Activated CD8-positive, alpha-beta T cell treated with anti-CD3 and anti-CD28 coated beads, Interleukin-2, amount 10 ng/mL, durations not matched to agents 7 days and 5 days (primary cell): Measurements from ENCODE around the gene WDR4. TPM values are rescaled to one million over a fixed set of nuclear protein-coding genes. Genes with fewer than 3 reads are reported as not detected.
A peak's percentile ranks its signal among the peaks of the same experiment; 100 is the strongest.
"Not testable (repeated sequence)": the region's sequence is repeated elsewhere in the genome, so short reads cannot be mapped to it uniquely, and the experiment has no call there.

Experiments used
- ATAC-seq: fragments of 150-1000 bp; cut with Tn5 transposase; one replicate; pipeline ENCODE4 v1.10.0; 2021; ENCODE audit warnings: moderate library complexity
- CTCF ChIA-PET: fragments of 350-600 bp; sonication (Branson Sonifier 250); formaldehyde crosslinking; loops from one replicate; lab custom pipeline; 2021; ENCODE audit warnings: antibody characterized with exemption; lab: Charles Lee
- POLR2A ChIA-PET: fragments of 350-600 bp; sonication (Branson Sonifier 250); formaldehyde crosslinking; loops from one replicate; lab custom pipeline; 2021; ENCODE audit warnings: antibody characterized with exemption; lab: Charles Lee
- DNase-seq: peaks from one replicate; pipeline ENCODE4 v3.0.0-alpha.2; 2020
- H3K27ac Mint-ChIP-seq: one replicate; pipeline ENCODE4 v1.8.0; 2021; ENCODE audit warnings: mild to moderate bottlenecking, mixed read lengths
- H3K27me3 Mint-ChIP-seq: one replicate; pipeline ENCODE4 v1.8.0; 2021; ENCODE audit warnings: low read depth, mixed read lengths
- H3K36me3 Mint-ChIP-seq: one replicate; pipeline ENCODE4 v1.8.0; 2021; ENCODE audit warnings: low read depth, mixed read lengths
- H3K4me1 Mint-ChIP-seq: one replicate; pipeline ENCODE4 v1.8.0; 2021; ENCODE audit warnings: low read depth, mixed read lengths
- H3K4me3 Mint-ChIP-seq: one replicate; pipeline ENCODE4 v1.8.0; 2021; ENCODE audit warnings: mild to moderate bottlenecking, mixed read lengths
- H3K9me3 Mint-ChIP-seq: one replicate; pipeline ENCODE4 v1.8.0; 2022; ENCODE audit warnings: mixed read lengths; ENCODE audit not compliant: insufficient read depth
- total RNA-seq, 2 experiments: library from RNA; stranded (reverse); gene quantifications; one replicate each; pipeline ENCODE4 v1.2.3, GENCODE V29; 2021

The WDR4 gene
- total RNA-seq, 2 experiments from 2014 or later = 35.6 to 40.9 TPM

GRCh38 chr21:42841156-42841915, 38.0 kb downstream of the WDR4 start:
- CTCF ChIA-PET = no interaction called here
- peaks cover 31% of the 10 kb centered on the region for H3K36me3 Mint-ChIP-seq
- no peak overlapping the region for H3K4me3 Mint-ChIP-seq
- DNase-seq (no peak), ATAC-seq (no peak)
- POLR2A ChIA-PET = no interaction called here
- H3K4me1 Mint-ChIP-seq = peaks cover 7% of the 10 kb centered on the region
- no peaks in the 10 kb centered on the region for H3K9me3 Mint-ChIP-seq
- H3K27ac Mint-ChIP-seq = no peak overlapping the region
- no peaks in the 10 kb centered on the region for H3K27me3 Mint-ChIP-seq

DNA sequence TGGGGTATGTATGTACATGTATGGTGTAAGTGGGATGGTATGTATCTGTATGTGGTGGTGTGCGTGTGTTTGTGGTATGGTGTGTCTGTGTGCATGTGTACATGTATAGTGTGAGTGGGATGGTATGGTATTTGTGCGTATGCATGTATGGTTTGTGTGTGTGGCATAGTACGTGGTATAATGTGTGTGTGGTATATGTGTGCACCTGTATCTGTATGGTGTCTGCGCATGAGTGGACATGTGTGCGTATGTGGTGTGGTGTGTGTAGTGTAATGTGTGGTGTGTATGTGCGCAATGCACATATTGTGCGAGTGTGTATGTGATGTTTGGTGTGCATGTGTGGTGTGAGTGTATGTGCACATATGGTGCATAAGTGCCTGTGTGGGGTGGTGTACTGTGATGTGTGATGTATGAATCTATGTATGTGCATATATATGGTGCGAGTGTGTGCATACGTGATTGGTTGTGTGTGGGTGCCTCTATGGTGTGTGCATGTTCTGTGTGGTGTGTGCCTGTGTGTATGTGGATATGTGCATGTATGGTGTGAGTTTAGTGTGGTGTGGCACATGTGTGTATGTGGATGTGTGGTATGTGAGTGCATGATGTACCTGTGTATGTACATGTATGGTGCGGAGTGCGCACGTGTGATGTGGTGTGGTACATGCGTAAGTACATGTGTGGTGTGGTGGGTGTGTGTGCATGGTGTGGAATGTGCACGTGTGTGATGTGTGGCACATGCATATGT, 38.8 kb downstream of the WDR4 start:
- Mint-ChIP-seq H3K9me3 (no peaks in the 10 kb centered on the region), H3K4me1 (peaks cover 7% of the 10 kb centered on the region), H3K27me3 (no peaks in the 10 kb centered on the region), H3K36me3 (peaks cover 27% of the 10 kb centered on the region), H3K27ac (no peak overlapping the region), H3K4me3 (no peak overlapping the region)
- ATAC-seq (peak; percentile 6), DNase-seq (peak; percentile 18)
- ChIA-PET CTCF (no interaction called here), POLR2A (no interaction called here)

- Mint-ChIP-seq H3K27ac (peak overlapping the region; percentile 31), H3K4me1 (peaks cover 7% of the 10 kb centered on the region), H3K36me3 (peaks cover 19% of the 10 kb centered on the region), H3K9me3 (no peaks in the 10 kb centered on the region), H3K4me3 (no peak overlapping the region), H3K27me3 (no peaks in the 10 kb centered on the region)
- no peak for ATAC-seq
- ChIA-PET CTCF (interaction anchor here (1.2 kb wide), 1 partner anchor 12 kb away, joined by 3 read pairs; no protein-coding TSS in a partner anchor), POLR2A (no interaction called here)
- DNase-seq = peak; percentile 19
These were observed 39.8 kb downstream of the WDR4 start for GRCh38 chr21:42839271-42840231.

DNA sequence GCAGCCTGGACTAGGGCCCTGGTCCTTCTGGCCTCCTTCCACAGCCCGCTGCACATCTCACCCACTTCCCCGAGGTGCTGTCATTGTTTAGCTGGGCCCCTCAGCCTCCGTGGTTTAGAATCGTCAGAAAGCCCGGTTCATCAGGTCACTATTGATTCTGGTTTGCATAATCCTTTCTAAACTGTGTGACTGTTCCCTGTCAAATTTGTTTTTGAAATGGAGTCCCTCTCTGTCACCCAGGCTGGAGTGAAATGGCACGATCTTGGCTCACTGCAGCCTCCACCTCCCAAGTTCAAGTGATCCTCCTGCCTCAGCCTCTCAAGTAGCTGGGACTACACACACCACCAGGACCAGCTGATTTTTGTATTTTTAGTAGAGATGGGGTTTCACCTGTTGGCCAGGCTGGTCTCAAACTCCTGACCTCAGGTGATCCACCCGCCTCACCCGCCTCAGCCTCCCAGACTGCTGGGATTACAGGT, 41.1 kb downstream of the WDR4 start:
- POLR2A ChIA-PET = interaction anchor here (0.6 kb wide), 1 partner anchor 127 kb away, joined by 3 read pairs; no protein-coding TSS in a partner anchor
- peaks cover 11% of the 10 kb centered on the region for H3K4me1 Mint-ChIP-seq
- DNase-seq, CTCF ChIA-PET, ATAC-seq, H3K27me3 Mint-ChIP-seq, H3K9me3 Mint-ChIP-seq, H3K4me3 Mint-ChIP-seq: not testable (repeated sequence)
- H3K36me3 Mint-ChIP-seq = peaks cover 16% of the 10 kb centered on the region
- H3K27ac Mint-ChIP-seq = peak overlapping the region; percentile 12

- POLR2A ChIA-PET = interaction anchor here (0.6 kb wide), 1 partner anchor 126 kb away, joined by 3 read pairs; no protein-coding TSS in a partner anchor
- CTCF ChIA-PET = no interaction called here
- Mint-ChIP-seq H3K9me3 (no peaks in the 10 kb centered on the region), H3K27ac (peak overlapping the region; percentile 12), H3K4me1 (peaks cover 17% of the 10 kb centered on the region), H3K4me3 (no peak overlapping the region), H3K27me3 (no peaks in the 10 kb centered on the region), H3K36me3 (peaks cover 11% of the 10 kb centered on the region)
- ATAC-seq = no peak
- peak; percentile 10 for DNase-seq
These were observed 41.7 kb downstream of the WDR4 start for GRCh38 chr21:42837421-42838211.

- H3K27ac Mint-ChIP-seq = no peak overlapping the region
- DNase-seq (peak; percentile 19), ATAC-seq (no peak)
- peaks cover 25% of the 10 kb centered on the region for H3K4me1 Mint-ChIP-seq
- peaks cover under 1% of the 10 kb centered on the region for H3K27me3 Mint-ChIP-seq
- peaks cover 12% of the 10 kb centered on the region for H3K36me3 Mint-ChIP-seq
- POLR2A ChIA-PET = no interaction called here
- no peak overlapping the region for H3K4me3 Mint-ChIP-seq
- CTCF ChIA-PET = no interaction called here
- H3K9me3 Mint-ChIP-seq = peaks cover 2% of the 10 kb centered on the region
These were observed 42.5 kb downstream of the WDR4 start for GRCh38 chr21:42836767-42837301.

- Mint-ChIP-seq H3K4me1 (peaks cover 29% of the 10 kb centered on the region), H3K27ac (no peak overlapping the region), H3K27me3 (peaks cover 2% of the 10 kb centered on the region), H3K4me3 (no peak overlapping the region), H3K36me3 (peaks cover 15% of the 10 kb centered on the region), H3K9me3 (peaks cover 5% of the 10 kb centered on the region)
- POLR2A ChIA-PET = no interaction called here
- CTCF ChIA-PET = no interaction called here
- ATAC-seq (no peak), DNase-seq (peak; percentile 11)
These were observed 43.0 kb downstream of the WDR4 start for GRCh38 chr21:42836402-42836666.

DNA sequence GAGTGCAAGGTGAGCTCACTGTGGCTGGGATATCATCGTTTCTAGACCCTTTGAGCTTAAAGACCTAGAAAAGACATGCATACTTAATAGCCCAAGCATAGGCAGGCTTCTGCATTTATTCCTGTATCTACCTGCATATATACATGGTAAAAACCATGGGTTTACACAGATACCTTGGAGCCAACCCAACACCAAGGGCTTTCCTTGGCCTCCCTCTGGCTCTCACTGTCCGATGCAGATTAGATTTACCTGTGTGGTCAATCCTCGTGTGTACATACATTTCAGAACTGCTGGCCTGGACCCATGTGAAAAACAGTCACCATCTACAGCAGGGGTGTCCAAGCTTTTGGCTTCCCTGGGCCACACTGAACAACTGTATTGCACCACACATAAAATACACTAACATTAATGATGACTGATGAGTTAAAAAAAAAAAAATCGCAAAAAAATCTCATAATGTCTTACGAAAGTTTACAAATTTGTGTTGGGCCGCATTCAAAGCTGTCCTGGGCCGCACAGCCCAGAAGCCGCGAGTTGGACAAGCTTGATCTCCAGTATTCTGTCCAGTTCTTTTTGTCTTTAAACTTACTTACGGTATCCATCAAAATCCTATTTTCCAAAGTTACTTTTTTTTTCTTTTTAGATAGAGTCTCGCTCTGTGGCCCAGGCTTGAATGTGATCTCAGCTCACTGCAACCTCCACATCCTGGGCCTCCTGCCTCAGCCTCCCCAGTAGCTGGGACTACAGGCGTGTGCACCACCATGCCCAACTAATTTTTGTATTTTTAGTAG, 43.5 kb downstream of the WDR4 start:
- DNase-seq = peak; percentile 9

GRCh38 chr21:42835211-42835610, 44.1 kb downstream of the WDR4 start:
- ChIA-PET POLR2A (no interaction called here), CTCF (interaction anchor here (0.6 kb wide), 1 partner anchor 13 kb away, joined by 3 read pairs; no protein-coding TSS in a partner anchor)
- peaks cover 5% of the 10 kb centered on the region for H3K9me3 Mint-ChIP-seq
- no peak overlapping the region for H3K27ac Mint-ChIP-seq
- peak; percentile 18 for DNase-seq
- no peak overlapping the region for H3K4me3 Mint-ChIP-seq
- peaks cover 36% of the 10 kb centered on the region for H3K4me1 Mint-ChIP-seq
- peaks cover 2% of the 10 kb centered on the region for H3K27me3 Mint-ChIP-seq
- H3K36me3 Mint-ChIP-seq = peaks cover 17% of the 10 kb centered on the region
- no peak for ATAC-seq

More for the DNA sequence above, 43.5 kb downstream of the WDR4 start:
- Mint-ChIP-seq H3K27me3 (peaks cover 2% of the 10 kb centered on the region), H3K4me3 (no peak overlapping the region), H3K27ac (no peak overlapping the region), H3K9me3 (peaks cover 5% of the 10 kb centered on the region), H3K4me1 (peaks cover 33% of the 10 kb centered on the region), H3K36me3 (peaks cover 15% of the 10 kb centered on the region)
- no peak for ATAC-seq
- CTCF ChIA-PET = interaction anchor here (0.6 kb wide), 1 partner anchor 13 kb away, joined by 3 read pairs; no protein-coding TSS in a partner anchor
- POLR2A ChIA-PET = no interaction called here

GRCh38 chr21:42834726-42835191, 44.6 kb downstream of the WDR4 start:
- peaks cover 36% of the 10 kb centered on the region for H3K4me1 Mint-ChIP-seq
- peak; percentile 14 for DNase-seq
- peaks cover 5% of the 10 kb centered on the region for H3K9me3 Mint-ChIP-seq
- H3K36me3 Mint-ChIP-seq = peaks cover 17% of the 10 kb centered on the region
- CTCF ChIA-PET = no interaction called here
- H3K27ac Mint-ChIP-seq = no peak overlapping the region
- H3K4me3 Mint-ChIP-seq = no peak overlapping the region
- POLR2A ChIA-PET = no interaction called here
- ATAC-seq = no peak
- H3K27me3 Mint-ChIP-seq = peaks cover 5% of the 10 kb centered on the region
